K562 treated with DMSO at 1 percent for 48 hours (cell line): ENCODE results near the gene MTFMT. TPM values are rescaled to one million over a fixed set of nuclear protein-coding genes. Genes with fewer than 3 reads are reported as not detected.

Experiments used
- total RNA-seq: library from RNA; unstranded; fragments of 300-600 nt; gene quantifications from 2 replicates; pipeline ENCODE4 v1.2.3, GENCODE V29; 2022; ENCODE audit warnings: low replicate concordance; ENCODE audit errors: extremely low read depth

MTFMT gene
- not detected in 2 replicates for total RNA-seq

DNA sequence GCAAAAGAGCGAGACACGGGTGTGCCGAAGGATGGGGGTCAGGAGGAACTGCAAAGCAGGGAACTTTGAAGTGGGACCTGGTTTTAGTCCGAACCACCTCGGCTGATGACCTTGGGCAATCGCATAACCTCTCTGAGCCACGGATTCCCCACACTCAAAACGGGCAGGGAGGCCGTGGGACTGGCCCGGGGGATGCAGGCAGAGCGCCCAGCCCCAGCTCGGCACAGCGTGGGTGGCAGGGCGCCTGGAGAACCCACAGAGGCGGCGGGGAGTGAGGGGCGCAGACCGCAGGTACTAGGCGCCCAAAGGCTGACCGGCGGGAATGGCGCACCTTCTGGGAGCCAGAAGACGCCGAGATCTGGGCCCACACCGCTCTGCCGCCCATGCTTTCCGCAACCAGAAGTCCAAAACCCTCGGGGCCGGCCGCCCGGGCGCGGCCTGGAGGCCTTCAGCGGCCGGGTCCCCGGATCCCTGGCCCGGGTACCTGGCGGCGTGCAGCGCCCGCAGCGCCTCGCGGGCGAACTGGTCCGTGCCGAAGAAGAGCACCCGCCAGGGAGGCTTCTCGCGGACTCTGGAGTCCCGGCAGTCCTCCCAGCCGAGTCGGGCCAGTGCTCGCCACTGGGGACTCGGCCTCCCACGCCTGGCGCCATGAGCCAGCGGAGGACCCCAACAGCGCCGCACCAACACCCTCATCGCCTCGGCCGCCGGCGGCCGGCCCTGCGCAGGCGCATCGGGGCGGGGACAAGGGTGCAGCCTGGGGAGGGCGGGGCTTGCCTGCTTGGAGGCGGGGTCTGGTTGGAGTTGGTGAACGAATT is at the start of gene MTFMT:
MTFMT (minus strand) TSS at position 719 of the 815 bp plus-strand sequence; CDS start at position 693, 26 bp downstream.

GRCh38 chr15:65076486-65077290 is 47.2 kb upstream of the MTFMT start, which contains the start of gene KBTBD13:
Gene KBTBD13 (plus strand): TSS chr15:65076746. CDS start chr15:65076816, 70 bp downstream.

GRCh38 chr15:65067645-65068402 is 38.4 kb upstream of the MTFMT start, which contains the start of gene RASL12:
Gene RASL12 (minus strand): TSS chr15:65067991. CDS start chr15:65067835, 156 bp downstream.

DNA sequence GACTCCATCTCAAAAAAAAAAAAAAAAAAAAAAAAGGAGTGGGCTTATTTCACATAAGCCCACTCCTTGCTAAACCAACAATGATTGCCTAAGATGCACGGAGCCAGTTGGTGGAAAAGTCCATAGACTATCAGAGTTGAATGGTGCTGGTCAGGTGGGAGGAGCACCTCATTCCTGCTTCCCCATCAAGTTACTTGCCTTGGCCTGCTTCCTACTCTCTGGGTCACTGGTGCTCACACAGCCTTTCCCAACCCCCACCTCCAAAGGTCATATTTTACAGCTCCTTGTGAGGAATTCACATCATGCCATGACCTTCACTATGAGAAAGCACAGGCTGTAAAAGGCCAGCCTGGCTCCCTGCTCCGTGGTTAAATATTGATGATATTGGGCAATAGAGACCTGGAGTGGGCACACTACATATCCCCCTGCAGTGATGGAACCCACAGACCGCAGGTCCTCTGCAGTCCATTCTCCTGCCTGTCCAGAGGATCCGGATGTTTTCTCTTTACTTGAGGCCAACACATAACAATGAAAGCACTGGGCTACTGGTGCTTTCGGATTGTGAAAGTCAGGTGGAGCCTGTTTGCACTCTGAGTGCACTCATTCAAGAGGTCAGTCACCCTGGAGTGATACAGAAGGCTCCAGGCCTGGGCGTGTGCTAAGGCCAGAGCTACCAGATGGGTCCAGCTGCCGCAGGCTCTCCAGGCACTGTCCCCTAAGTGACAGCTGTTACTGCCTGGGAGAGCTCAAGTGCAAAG is 15.5 kb upstream of the MTFMT start, which contains the start of gene SLC51B:
SLC51B (plus strand) TSS at position 664 of the 758 bp plus-strand sequence. CDS start 4,618 bp downstream, outside the sequence.

GRCh38 chr15:64989416-64990167 is 39.8 kb downstream of the MTFMT start, which contains the start of gene SPG21:
Gene SPG21 (minus strand): TSS chr15:64989914. CDS start chr15:64983569, 6,345 bp downstream.

Other genes with a start within 250 kb of the MTFMT start
- gene PIF1, start 204.0 kb downstream of the MTFMT start, total RNA-seq = not detected in 2 replicates
- not detected in 2 replicates for gene PLEKHO2, start 187.7 kb downstream of the MTFMT start, total RNA-seq
- gene ANKDD1A, start 117.7 kb downstream of the MTFMT start, total RNA-seq = not detected in 2 replicates
- not detected in 2 replicates for gene SPG21, start 39.7 kb downstream of the MTFMT start, total RNA-seq
- gene SLC51B, start 15.7 kb upstream of the MTFMT start, total RNA-seq = not detected in 2 replicates
- not detected in 2 replicates for gene RASL12, start 38.4 kb upstream of the MTFMT start, total RNA-seq
- gene KBTBD13, start 47.1 kb upstream of the MTFMT start, total RNA-seq = not detected in 2 replicates
- not detected in 2 replicates for gene UBAP1L, start 85.6 kb upstream of the MTFMT start, total RNA-seq
- not detected in 2 replicates for gene PDCD7, start 104.2 kb upstream of the MTFMT start, total RNA-seq
- gene CLPX, start 155.7 kb upstream of the MTFMT start, total RNA-seq = not detected in 2 replicates
- gene CILP, start 181.8 kb upstream of the MTFMT start, total RNA-seq = not detected in 2 replicates